HUDEP-2 (cell line): Measurements from ENCODE around the gene DBR1.

Experiments
- DNase-seq, 76 experiments: peaks; one replicate each; lab custom pipeline; 2025; ENCODE audit not compliant: unreplicated experiment in 76 of 76; lab: John Stamatoyannopoulos, UW

Gene DBR1

GRCh38 chr3:138125548-138126221 lies 49.0 kb downstream of the DBR1 start:
- no peak for DNase-seq

- DNase-seq: no peak
These were observed 49.9 kb downstream of the DBR1 start for GRCh38 chr3:138124706-138125355.

- no peak for DNase-seq
These were observed 50.5 kb downstream of the DBR1 start for GRCh38 chr3:138124188-138124587.

- no peak for DNase-seq
These were observed 55.3 kb downstream of the DBR1 start for GRCh38 chr3:138119423-138119766.

- peak in 42 of 76 experiments; percentile 2 to 54 (median 20) for DNase-seq
These were observed 55.9 kb downstream of the DBR1 start for GRCh38 chr3:138118612-138119422.

- peak in 7 of 76 experiments; percentile 5 to 17 (median 10) for DNase-seq
These were observed 59.4 kb downstream of the DBR1 start, which contains the start of gene DZIP1L for GRCh38 chr3:138114988-138115971. Gene DZIP1L (minus strand): TSS chr3:138115608. CDS start chr3:138103971, 11,637 bp downstream.

- no peak for DNase-seq
These were observed 60.2 kb downstream of the DBR1 start for GRCh38 chr3:138114431-138114918.

- DNase-seq: no peak
These were observed 61.4 kb downstream of the DBR1 start for GRCh38 chr3:138113326-138113725.

GRCh38 chr3:138112362-138112761 lies 62.4 kb downstream of the DBR1 start:
- no peak for DNase-seq
